CD14-positive monocyte (primary cell): Measurements from ENCODE around the gene RBM28. TPM values are rescaled to one million over a fixed set of nuclear protein-coding genes. Genes with fewer than 3 reads are reported as not detected.
"Not testable (repeated sequence)": the region's sequence is repeated elsewhere in the genome, so short reads cannot be mapped to it uniquely, and the experiment has no call there.

ENCODE experiments used
- DNase-seq, 3 donors: peaks; one replicate each; pipeline ENCODE4 v3.0.0-alpha.2; 2011 to 2022
- H2AFZ ChIP-seq: 2 replicates; pipeline ENCODE4 v1.6.0; 2012; ENCODE audit warnings: mild to moderate bottlenecking, low read depth, low read length, inconsistent platforms; ENCODE audit not compliant: insufficient read depth, poor library complexity, severe bottlenecking
- H3K27ac ChIP-seq, 2 donors: 1 replicate in 1 of 2; 2 replicates in 1 of 2; pipeline ENCODE4 v1.5.1; 2012 to 2013; ENCODE audit warnings: low read length in 2 of 2, control low read depth in 1 of 2, inconsistent platforms in 1 of 2, low read depth in 1 of 2, mild to moderate bottlenecking in 1 of 2
- H3K27me3 ChIP-seq, 2 donors: one replicate each; pipeline versions ENCODE4 v1.6.0 to v1.6.1; 2011 to 2013; ENCODE audit warnings: low read length in 2 of 2; ENCODE audit not compliant: control insufficient read depth in 2 of 2, insufficient read depth in 2 of 2
- H3K36me3 ChIP-seq, 2 donors: replicated peaks in 1 of 2; 1 replicate in 1 of 2; 2 replicates in 1 of 2; pipeline versions ENCODE4 v1.5.1 to v1.6.1; 2012 to 2013; ENCODE audit warnings: low read length in 2 of 2, control low read depth in 1 of 2, inconsistent platforms in 1 of 2, mild to moderate bottlenecking in 1 of 2; ENCODE audit not compliant: insufficient read depth in 2 of 2, control insufficient read depth in 1 of 2
- H3K4me1 ChIP-seq, 2 donors: 1 replicate in 1 of 2; 2 replicates in 1 of 2; pipeline versions ENCODE4 v1.5.1 to v1.6.1; 2012 to 2013; ENCODE audit warnings: low read length in 2 of 2, control low read depth in 1 of 2, inconsistent platforms in 1 of 2, mild to moderate bottlenecking in 1 of 2, moderate library complexity in 1 of 2; ENCODE audit not compliant: insufficient read depth in 2 of 2, control insufficient read depth in 1 of 2
- H3K4me2 ChIP-seq: replicated peaks from 2 replicates; pipeline ENCODE3; 2012; ENCODE audit warnings: low read length, moderate library complexity, mild to moderate bottlenecking; ENCODE audit not compliant: poor library complexity, severe bottlenecking; ENCODE audit errors: extremely low read depth
- H3K4me3 ChIP-seq, 3 experiments: fragments of 200-600 bp in 1 of 3; sonication (generic) in 1 of 3; replicated peaks in 1 of 3; 1 replicate in 2 of 3; 2 replicates in 1 of 3; pipeline ENCODE4 v1.5.1; 2011 to 2013; ENCODE audit warnings: low read length in 3 of 3, mild to moderate bottlenecking in 3 of 3, control low read depth in 2 of 3, low read depth in 2 of 3, inconsistent platforms in 1 of 3, moderate library complexity in 1 of 3
- H3K79me2 ChIP-seq: 2 replicates; pipeline ENCODE4 v1.6.0; 2012; ENCODE audit warnings: mild to moderate bottlenecking, control low read depth, inconsistent platforms, low read length, moderate library complexity; ENCODE audit not compliant: insufficient read depth
- H3K9ac ChIP-seq: 2 replicates; pipeline ENCODE4 v1.6.0; 2017; ENCODE audit warnings: low read length, mild to moderate bottlenecking; ENCODE audit not compliant: insufficient read depth, poor library complexity, severe bottlenecking
- H3K9me3 ChIP-seq, 2 donors: replicated peaks in 1 of 2; 1 replicate in 1 of 2; 2 replicates in 1 of 2; pipeline versions ENCODE4 v1.5.1 to v1.6.1; 2012 to 2013; ENCODE audit warnings: low read length in 2 of 2, control low read depth in 1 of 2; ENCODE audit not compliant: control insufficient read depth in 1 of 2, insufficient read depth in 1 of 2
- H4K20me1 ChIP-seq: 2 replicates; pipeline ENCODE4 v1.6.0; 2012; ENCODE audit warnings: mild to moderate bottlenecking, low read length, control low read depth, moderate library complexity; ENCODE audit not compliant: insufficient read depth
- H3K27ac Mint-ChIP-seq, 7 donors: one replicate each; pipeline ENCODE4 v1.8.0; 2020; ENCODE audit warnings: mild to moderate bottlenecking in 7 of 7, mixed read lengths in 7 of 7, moderate library complexity in 6 of 7, inconsistent platforms in 2 of 7
- H3K27me3 Mint-ChIP-seq, 3 donors: one replicate each; pipeline ENCODE4 v1.8.0; 2021 to 2022; ENCODE audit warnings: low read depth in 3 of 3, mild to moderate bottlenecking in 3 of 3, mixed read lengths in 3 of 3, moderate library complexity in 3 of 3, inconsistent platforms in 1 of 3
- H3K36me3 Mint-ChIP-seq, 2 donors: one replicate each; pipeline ENCODE4 v1.8.0; 2020; ENCODE audit warnings: mixed read lengths in 2 of 2, inconsistent platforms in 1 of 2, mild to moderate bottlenecking in 1 of 2
- H3K4me1 Mint-ChIP-seq: one replicate; pipeline ENCODE4 v1.8.0; 2020; ENCODE audit warnings: mild to moderate bottlenecking, mixed read lengths
- H3K4me3 Mint-ChIP-seq, 2 donors: one replicate each; pipeline ENCODE4 v1.8.0; 2020; ENCODE audit warnings: mild to moderate bottlenecking in 2 of 2, mixed read lengths in 2 of 2, moderate library complexity in 1 of 2
- H3K9me3 Mint-ChIP-seq, 7 donors: one replicate each; pipeline ENCODE4 v1.8.0; 2020 to 2022; ENCODE audit warnings: mixed read lengths in 7 of 7, mild to moderate bottlenecking in 6 of 7, moderate library complexity in 6 of 7, inconsistent platforms in 2 of 7
- CTCF ChIP-seq: fragments of 200-600 bp; IDR thresholded peaks from one replicate; pipeline ENCODE4 v1.8.0; 2022; ENCODE audit warnings: antibody characterized with exemption, mild to moderate bottlenecking
- WGBS: methylation state at CpG from one replicate; pipeline ENCODE4 v1.1.5; 2013; ENCODE audit warnings: missing lambda C conversion rate; ENCODE audit not compliant: insufficient coverage; 5-methylcytosine and 5-hydroxymethylcytosine counted together
- intact Hi-C, 2 donors: fragments of 100-400 bp; cut with micrococcal nuclease; formaldehyde crosslinking; loops; one replicate each; pipeline versions ENCODE4 v1.15.0 to v1.15.1; 2023
- polyA plus RNA-seq, 3 donors: library from polyadenylated mRNA; depleted of rRNA in 1 of 3; unstranded in 2 of 3; stranded (reverse) in 1 of 3; fragments of 300-500 nt in 2 of 3; fragments of >200 nt in 1 of 3; fragmentation: Illumina TruSeq in 2 of 3; gene quantifications; 1 replicate in 2 of 3; 2 replicates in 1 of 3; pipeline ENCODE4 v1.2.3, GENCODE V29; 2012 to 2021

RBM28 gene
- polyA plus RNA-seq, 3 donors, result 4.0 to 14.4 (median 4.9) TPM

- H3K36me3 ChIP-seq, result no peaks in the 10 kb centered on the region
- H3K4me2 ChIP-seq, result no peak overlapping the region
- no peaks in the 10 kb centered on the region for H3K4me1 ChIP-seq
- no peaks in the 10 kb centered on the region for H3K79me2 ChIP-seq
- intact Hi-C loops, result no loop called here
- no peaks in the 10 kb centered on the region for H3K27me3 ChIP-seq
- no peak overlapping the region for H2AFZ ChIP-seq
- Mint-ChIP-seq H3K36me3 (peaks cover 6 to 8% of the 10 kb centered on the region in 2 donors), H3K27ac (no peak overlapping the region), H3K4me3 (no peak overlapping the region), H3K4me1 (no peaks in the 10 kb centered on the region), H3K9me3 (peaks cover 19 to 39% (median 31%) of the 10 kb centered on the region in 7 donors), H3K27me3 (peaks cover 0 to 2% (median 0%) of the 10 kb centered on the region in 3 donors)
- H3K4me3 ChIP-seq, result no peak overlapping the region
- peaks cover 21 to 25% of the 10 kb centered on the region in 2 donors for H3K9me3 ChIP-seq
- H3K27ac ChIP-seq, result no peak overlapping the region
- H4K20me1 ChIP-seq, result no peaks in the 10 kb centered on the region
- WGBS, result 90% methylated on average over 3 of the region's 4 CpGs
- TF ChIP-seq CTCF, result no peak
- no peak for DNase-seq
- H3K9ac ChIP-seq, result no peak overlapping the region
These were observed 61.9 kb downstream of the RBM28 start for GRCh38 chr7:128281605-128282380.

- H3K27ac ChIP-seq, H2AFZ ChIP-seq, H3K27me3 Mint-ChIP-seq, H3K4me3 Mint-ChIP-seq, H3K4me2 ChIP-seq, H3K27ac Mint-ChIP-seq, intact Hi-C loops, H3K36me3 Mint-ChIP-seq, H3K27me3 ChIP-seq, H3K4me3 ChIP-seq, H3K36me3 ChIP-seq, H3K4me1 Mint-ChIP-seq, H3K79me2 ChIP-seq, H4K20me1 ChIP-seq, DNase-seq, H3K9ac ChIP-seq, H3K4me1 ChIP-seq: not testable (repeated sequence)
- H3K9me3 Mint-ChIP-seq, result peaks cover 21 to 35% (median 31%) of the 10 kb centered on the region in 7 donors
- WGBS, result no CpG with 5 or more reads among the region's 1 CpG
- H3K9me3 ChIP-seq, result peaks cover 21 to 25% of the 10 kb centered on the region in 2 donors
These were observed 63.3 kb downstream of the RBM28 start for GRCh38 chr7:128280451-128280850.
